Fibroblast of lung (primary cell): ENCODE data around the gene OCA2.

Source experiments
- CTCF ChIP-seq, 2 donors: IDR thresholded peaks in 1 of 2; conservative IDR thresholded peaks in 1 of 2; 1 replicate in 1 of 2; 2 replicates in 1 of 2; pipeline ENCODE4 v1.5.1; 2011 to 2012; ENCODE audit warnings: low read length in 2 of 2, control low read depth in 1 of 2, inconsistent platforms in 1 of 2, low read depth in 1 of 2, mild to moderate bottlenecking in 1 of 2
- EZH2 ChIP-seq: IDR thresholded peaks from 2 replicates; pipeline ENCODE4 v1.5.1; 2012; ENCODE audit warnings: low read length, control low read depth, mild to moderate bottlenecking; ENCODE audit errors: missing control alignments

- TF ChIP-seq CTCF (conservative IDR thresholded peaks at IDR 0.05 in 1 of 2, IDR thresholded peaks at IDR 0.05 in 1 of 2; ENCODE audit: low read depth in 1 of 2, low read length in 2 of 2) (no peak), EZH2 (no peak)
These were observed 92.8 kb downstream of the OCA2 start for GRCh38 chr15:28006116-28006905.
